Endothelial cell of umbilical vein (primary cell): ENCODE results near the gene ZNF74. TPM values are rescaled to one million over a fixed set of nuclear protein-coding genes. Genes with fewer than 3 reads are reported as not detected.

ENCODE experiments used
- BruUV-seq: library from RNA; stranded (reverse); fragments of 400-500 nt; replicated peaks from 2 replicates; lab custom pipeline; 2021; lab: Mats Ljungman, UMichigan
- CTCF ChIA-PET: fragments of 300-600, 350-600 bp; sonication (Branson Sonifier 250); formaldehyde crosslinking; loops from one replicate; lab custom pipeline; 2021; ENCODE audit warnings: antibody characterized with exemption, inconsistent platforms; lab: Charles Lee
- POLR2A ChIA-PET: fragments of 300-600, 350-600 bp; sonication (Branson Sonifier 250); formaldehyde crosslinking; loops from one replicate; lab custom pipeline; 2021; ENCODE audit warnings: antibody characterized with exemption, inconsistent platforms; lab: Charles Lee
- DNase-seq: peaks from one replicate; pipeline ENCODE4 v3.0.0-alpha.2; 2011; ENCODE audit warnings: low read depth, low spot score
- FAIRE-seq: peaks from 2 replicates; lab custom pipeline; 2011; peaks lifted over from hg19 to GRCh38; lab: Jason Lieb, UNC
- H2AFZ ChIP-seq: 2 replicates; pipeline ENCODE4 v1.6.0; 2012; ENCODE audit warnings: low read depth, low read length, control low read depth, inconsistent platforms
- H3K27ac ChIP-seq: 2 replicates; pipeline ENCODE4 v1.5.1; 2011; ENCODE audit warnings: low read depth, mild to moderate bottlenecking, control low read depth, low read length, moderate library complexity; ENCODE audit not compliant: insufficient read depth
- H3K27me3 ChIP-seq, 2 experiments: 2 replicates each; pipeline versions ENCODE4 v1.6.0 to v1.6.1; 2011; ENCODE audit warnings: low read length in 2 of 2, mixed read lengths in 1 of 2; ENCODE audit not compliant: control insufficient read depth in 2 of 2, insufficient read depth in 2 of 2
- H3K36me3 ChIP-seq, 2 experiments: 2 replicates in 1 of 2; 3 replicates in 1 of 2; pipeline ENCODE4 v1.5.1; 2011; ENCODE audit warnings: low read length in 2 of 2, mild to moderate bottlenecking in 1 of 2, moderate library complexity in 1 of 2; ENCODE audit not compliant: control insufficient read depth in 2 of 2, insufficient read depth in 2 of 2; ENCODE audit errors: extremely low read depth in 1 of 2
- H3K4me1 ChIP-seq: 3 replicates; pipeline ENCODE4 v1.5.1; 2011; ENCODE audit warnings: mild to moderate bottlenecking, low read length; ENCODE audit not compliant: control insufficient read depth, insufficient read depth; ENCODE audit errors: extremely low read depth
- H3K4me2 ChIP-seq: 2 replicates; pipeline ENCODE4 v1.6.1; 2011; ENCODE audit warnings: low read length, control low read depth, mixed read lengths; ENCODE audit not compliant: insufficient read depth
- H3K4me3 ChIP-seq, 3 experiments: fragments of 200-600 bp in 1 of 3; sonication (generic), shearing (Covaris generic) in 1 of 3; replicated peaks in 1 of 3; 2 replicates each; pipeline ENCODE4 v1.5.1; 2011 to 2016; ENCODE audit warnings: control low read depth in 3 of 3, low read length in 3 of 3, mild to moderate bottlenecking in 2 of 3, inconsistent platforms in 1 of 3, low read depth in 1 of 3, moderate library complexity in 1 of 3; ENCODE audit not compliant: insufficient read depth in 1 of 3
- H3K79me2 ChIP-seq: 2 replicates; pipeline ENCODE4 v1.6.0; 2012; ENCODE audit warnings: low read length, inconsistent platforms; ENCODE audit not compliant: control insufficient read depth, insufficient read depth
- H3K9ac ChIP-seq: replicated peaks from 2 replicates; pipeline ENCODE3; 2011; ENCODE audit warnings: low read length, control low read depth; ENCODE audit not compliant: insufficient read depth; ENCODE audit errors: extremely low read depth
- H3K9me1 ChIP-seq: replicated peaks from 3 replicates; pipeline ENCODE4 v1.6.0; 2011; ENCODE audit warnings: mild to moderate bottlenecking, low read length; ENCODE audit not compliant: control insufficient read depth, insufficient read depth; ENCODE audit errors: extremely low read depth
- H3K9me3 ChIP-seq: replicated peaks from 2 replicates; pipeline ENCODE4 v1.5.1; 2012; ENCODE audit warnings: low read length, inconsistent platforms; ENCODE audit not compliant: control insufficient read depth, insufficient read depth
- H4K20me1 ChIP-seq: replicated peaks from 2 replicates; pipeline ENCODE3; 2011; ENCODE audit warnings: mild to moderate bottlenecking, low read length; ENCODE audit not compliant: control insufficient read depth, insufficient read depth; ENCODE audit errors: extremely low read depth
- EZH2 ChIP-seq: IDR thresholded peaks from 2 replicates; pipeline ENCODE4 v1.6.1; 2012; ENCODE audit warnings: borderline replicate concordance, low read depth, mild to moderate bottlenecking, moderate library complexity, low read length, inconsistent platforms; ENCODE audit not compliant: severe bottlenecking
- FOS ChIP-seq: IDR thresholded peaks from 2 replicates; pipeline ENCODE4 v1.6.1; 2011; ENCODE audit warnings: mild to moderate bottlenecking, low read length, moderate library complexity, borderline replicate concordance; ENCODE audit not compliant: insufficient read depth
- GATA2 ChIP-seq: IDR thresholded peaks from 2 replicates; pipeline ENCODE4 v1.7.0; 2011; ENCODE audit warnings: low read depth, mild to moderate bottlenecking, moderate library complexity, mixed read lengths, low read length; ENCODE audit not compliant: insufficient read length, insufficient read depth
- JUN ChIP-seq: IDR thresholded peaks from 2 replicates; pipeline ENCODE4 v1.6.1; 2011; ENCODE audit warnings: borderline replicate concordance, low read depth; ENCODE audit not compliant: insufficient read length, insufficient read depth
- MYC ChIP-seq: IDR thresholded peaks from one replicate; pipeline ENCODE4 v1.6.1; 2011; ENCODE audit warnings: mild to moderate bottlenecking, low read depth, low read length
- POLR2A ChIP-seq: IDR thresholded peaks from 2 replicates; pipeline ENCODE4 v1.6.1; 2012; ENCODE audit warnings: low read depth, mild to moderate bottlenecking, control low read depth, low read length
- POLR2AphosphoS5 ChIP-seq: IDR thresholded peaks from 2 replicates; pipeline ENCODE4 v1.6.1; 2012; ENCODE audit warnings: low read depth, mild to moderate bottlenecking, control low read depth, low read length, moderate library complexity; ENCODE audit not compliant: insufficient read depth
- dilution Hi-C: fragments of 300-500 bp; cut with MboI; formaldehyde crosslinking; loops from one replicate; pipeline ENCODE4 v1.15.0; 2019; ENCODE audit warnings: low sequenced_read_pairs; ENCODE audit not compliant: extremely low pct_ligation_motif_present
- intact Hi-C: fragments of 100-400 bp; cut with micrococcal nuclease; formaldehyde crosslinking; loops from one replicate; pipeline ENCODE4 v1.10.0; 2022
- polyA plus RNA-seq, 4 experiments: library from polyadenylated mRNA; depleted of rRNA in 3 of 4; stranded (reverse) in 3 of 4; unstranded in 1 of 4; fragments of >200 nt; gene quantifications; 2 replicates each; pipeline versions ENCODE4 v1.2.1 to v1.2.3, GENCODE V29; 2011 to 2012; ENCODE audit warnings: missing spikeins in 1 of 4
- total RNA-seq: library from RNA; stranded (reverse); gene quantifications from 2 replicates; pipeline ENCODE4 v1.2.3, GENCODE V29; 2021
- TF ChIP-seq, protein P1 (sequence below): IDR thresholded peaks from 2 replicates; pipeline ENCODE4 v1.6.1; 2011; ENCODE audit not compliant: insufficient read depth, insufficient read length
- TF ChIP-seq, protein P2 (sequence below), 2 donors: IDR thresholded peaks; 1 replicate in 1 of 2; 2 replicates in 1 of 2; pipeline ENCODE4 v1.5.1; 2011; ENCODE audit warnings: low read length in 2 of 2, mild to moderate bottlenecking in 2 of 2, moderate library complexity in 2 of 2, control low read depth in 1 of 2, inconsistent platforms in 1 of 2, low read depth in 1 of 2; ENCODE audit not compliant: insufficient read depth in 1 of 2; ENCODE audit errors: extremely low read depth in 1 of 2

The ZNF74 gene
- total and polyA plus RNA-seq, 2 donors (not counting 3 experiments of a cell fraction or from before 2014, with no cell fraction given): 8.6 to 13.4 TPM

DNA sequence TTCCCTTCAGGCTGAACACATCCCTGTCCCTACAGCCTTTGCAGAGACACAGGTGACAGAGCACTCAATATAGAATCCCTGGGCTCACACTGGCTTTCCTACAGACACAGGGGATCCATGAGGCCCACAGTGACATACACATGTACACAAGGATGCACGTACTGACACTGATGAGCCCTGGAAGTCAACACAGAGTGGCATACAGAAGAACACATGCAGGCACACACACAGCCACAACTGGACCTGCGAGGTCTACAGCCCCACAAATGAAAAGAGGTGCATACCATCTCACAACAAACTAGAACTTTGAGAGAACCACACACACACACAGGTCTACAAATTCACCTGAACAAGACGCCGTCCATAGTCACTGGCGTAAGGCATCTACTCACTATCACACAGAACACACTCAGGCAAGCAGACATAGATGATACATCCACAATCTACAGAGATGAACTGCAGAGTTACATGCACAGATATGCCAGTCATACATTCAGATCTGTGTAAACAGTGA, 3.5 kb upstream of the ZNF74 start:
- FAIRE-seq (no peak), DNase-seq (no peak)
- intact Hi-C loops: no loop called here
- Histone ChIP-seq H3K4me2 (no peak overlapping the region), H3K36me3 (no peaks in the 10 kb centered on the region), H3K27me3 (peaks cover 8 to 25% of the 10 kb centered on the region in 2 experiments), H3K9ac (no peak overlapping the region), H3K9me3 (no peaks in the 10 kb centered on the region), H3K9me1 (no peaks in the 10 kb centered on the region), H2AFZ (no peak overlapping the region), H4K20me1 (no peaks in the 10 kb centered on the region), H3K4me1 (peaks cover 7% of the 10 kb centered on the region), H3K4me3 (no peak overlapping the region), H3K27ac (no peak overlapping the region), H3K79me2 (peaks cover 2% of the 10 kb centered on the region)
- ChIA-PET POLR2A (no interaction called here), CTCF (no interaction called here)
- TF ChIP-seq, protein P1, sequence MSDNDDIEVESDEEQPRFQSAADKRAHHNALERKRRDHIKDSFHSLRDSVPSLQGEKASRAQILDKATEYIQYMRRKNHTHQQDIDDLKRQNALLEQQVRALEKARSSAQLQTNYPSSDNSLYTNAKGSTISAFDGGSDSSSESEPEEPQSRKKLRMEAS: no peak
- TF ChIP-seq POLR2AphosphoS5 (no peak), FOS (no peak), GATA2 (no peak)
- dilution Hi-C loops: no loop called here
- no TSS peak for BruUV-seq

DNA sequence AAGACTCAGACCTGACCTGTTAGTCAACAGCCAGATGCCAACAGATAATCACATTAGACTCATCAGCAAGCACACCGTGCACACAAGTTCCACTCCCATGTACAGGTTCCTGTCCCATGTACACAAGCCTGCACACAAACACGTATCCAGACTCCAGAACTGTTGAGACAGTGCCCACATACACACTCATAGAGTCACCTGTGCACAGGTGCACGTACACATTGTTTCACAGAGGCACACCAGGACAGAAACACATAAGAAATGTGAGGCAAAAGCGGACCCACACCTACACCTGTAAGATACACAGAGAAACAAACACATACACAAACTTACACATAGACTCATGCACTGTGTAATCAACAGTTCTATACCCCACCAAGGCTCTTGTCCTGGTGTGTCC, 2.7 kb upstream of the ZNF74 start:
- CTCF ChIA-PET: no interaction called here
- dilution Hi-C loops: no loop called here
- no peak for FAIRE-seq

More for the DNA sequence above, 2.7 kb upstream of the ZNF74 start:
- H4K20me1 ChIP-seq: no peaks in the 10 kb centered on the region
- intact Hi-C loops: no loop called here
- H3K9me3 ChIP-seq: no peaks in the 10 kb centered on the region
- H3K79me2 ChIP-seq: peaks cover 2% of the 10 kb centered on the region
- peaks cover 8 to 18% of the 10 kb centered on the region in 2 experiments for H3K27me3 ChIP-seq
- no peak for DNase-seq
- peaks cover 7% of the 10 kb centered on the region for H3K4me1 ChIP-seq
- no peak overlapping the region for H3K4me2 ChIP-seq
- H2AFZ ChIP-seq: no peak overlapping the region
- H3K4me3 ChIP-seq: no peak overlapping the region
- no peaks in the 10 kb centered on the region for H3K36me3 ChIP-seq
- H3K9ac ChIP-seq: no peak overlapping the region
- BruUV-seq: no TSS peak
- POLR2A ChIA-PET: interaction anchor here (0.6 kb wide), 1 partner anchor 87 kb away, joined by 4 read pairs; no protein-coding TSS in a partner anchor
- no peak overlapping the region for H3K27ac ChIP-seq
- no peaks in the 10 kb centered on the region for H3K9me1 ChIP-seq
- TF ChIP-seq GATA2 (no peak), EZH2 (no peak), POLR2AphosphoS5 (no peak), FOS (no peak), JUN (no peak), POLR2A (no peak), MYC (no peak)
- TF ChIP-seq, protein P1: no peak
- TF ChIP-seq, protein P2, sequence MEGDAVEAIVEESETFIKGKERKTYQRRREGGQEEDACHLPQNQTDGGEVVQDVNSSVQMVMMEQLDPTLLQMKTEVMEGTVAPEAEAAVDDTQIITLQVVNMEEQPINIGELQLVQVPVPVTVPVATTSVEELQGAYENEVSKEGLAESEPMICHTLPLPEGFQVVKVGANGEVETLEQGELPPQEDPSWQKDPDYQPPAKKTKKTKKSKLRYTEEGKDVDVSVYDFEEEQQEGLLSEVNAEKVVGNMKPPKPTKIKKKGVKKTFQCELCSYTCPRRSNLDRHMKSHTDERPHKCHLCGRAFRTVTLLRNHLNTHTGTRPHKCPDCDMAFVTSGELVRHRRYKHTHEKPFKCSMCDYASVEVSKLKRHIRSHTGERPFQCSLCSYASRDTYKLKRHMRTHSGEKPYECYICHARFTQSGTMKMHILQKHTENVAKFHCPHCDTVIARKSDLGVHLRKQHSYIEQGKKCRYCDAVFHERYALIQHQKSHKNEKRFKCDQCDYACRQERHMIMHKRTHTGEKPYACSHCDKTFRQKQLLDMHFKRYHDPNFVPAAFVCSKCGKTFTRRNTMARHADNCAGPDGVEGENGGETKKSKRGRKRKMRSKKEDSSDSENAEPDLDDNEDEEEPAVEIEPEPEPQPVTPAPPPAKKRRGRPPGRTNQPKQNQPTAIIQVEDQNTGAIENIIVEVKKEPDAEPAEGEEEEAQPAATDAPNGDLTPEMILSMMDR (IDR thresholded peaks at IDR 0.05; ENCODE audit: extremely low read depth in 1 of 2, insufficient read depth in 1 of 2, low read depth in 1 of 2, low read length in 2 of 2): no peak
